ENCODE data around the gene GPBP1. TPM values are rescaled to one million over a fixed set of nuclear protein-coding genes. Genes with fewer than 3 reads are reported as not detected.
"Not testable (repeated sequence)": the region's sequence is repeated elsewhere in the genome, so short reads cannot be mapped to it uniquely, and the experiment has no call there.

Gene GPBP1
- total RNA-seq, 1 donor from 2014 or later, result 68.9 TPM

GRCh38 chr5:57302643-57303042, 128.8 kb downstream of the GPBP1 start:
- no peak overlapping the region for H3K4me3 Mint-ChIP-seq (ENCODE audit: unreplicated experiment)
- no peak for TF ChIP-seq CTCF (IDR thresholded peaks at IDR 0.05; ENCODE audit: unreplicated experiment)
- H3K27ac Mint-ChIP-seq (ENCODE audit: unreplicated experiment), result no peak overlapping the region
- peaks cover 5% of the 10 kb centered on the region for H3K4me1 Mint-ChIP-seq (ENCODE audit: unreplicated experiment)
- peaks cover 3% of the 10 kb centered on the region for H3K36me3 Mint-ChIP-seq (ENCODE audit: low read depth, unreplicated experiment)
- peaks cover 4% of the 10 kb centered on the region for H3K27me3 Mint-ChIP-seq (ENCODE audit: unreplicated experiment)
- no peak for DNase-seq (ENCODE audit: low spot score)
- peaks cover 5% of the 10 kb centered on the region for H3K9me3 Mint-ChIP-seq (ENCODE audit: unreplicated experiment)

- no peak for TF ChIP-seq CTCF (IDR thresholded peaks at IDR 0.05; ENCODE audit: unreplicated experiment)
- Mint-ChIP-seq H3K4me1 (ENCODE audit: unreplicated experiment) (peaks cover 3% of the 10 kb centered on the region), H3K36me3 (ENCODE audit: low read depth, unreplicated experiment) (peaks cover 9% of the 10 kb centered on the region), H3K27ac (ENCODE audit: unreplicated experiment) (no peak overlapping the region), H3K27me3 (ENCODE audit: unreplicated experiment) (peaks cover 4% of the 10 kb centered on the region), H3K9me3 (ENCODE audit: unreplicated experiment) (peaks cover 5% of the 10 kb centered on the region), H3K4me3 (ENCODE audit: unreplicated experiment) (no peak overlapping the region)
- no peak for DNase-seq (ENCODE audit: low spot score)
These were observed 130.1 kb downstream of the GPBP1 start for GRCh38 chr5:57303985-57304384.

- H3K4me1 Mint-ChIP-seq (ENCODE audit: unreplicated experiment), result no peaks in the 10 kb centered on the region
- no peak for DNase-seq (ENCODE audit: low spot score)
- H3K36me3 Mint-ChIP-seq (ENCODE audit: low read depth, unreplicated experiment), result peaks cover 12% of the 10 kb centered on the region
- H3K9me3 Mint-ChIP-seq (ENCODE audit: unreplicated experiment), result peaks cover 8% of the 10 kb centered on the region
- no peak overlapping the region for H3K27ac Mint-ChIP-seq (ENCODE audit: unreplicated experiment)
- TF ChIP-seq CTCF (IDR thresholded peaks at IDR 0.05; ENCODE audit: unreplicated experiment), result no peak
- no peak overlapping the region for H3K4me3 Mint-ChIP-seq (ENCODE audit: unreplicated experiment)
- peaks cover under 1% of the 10 kb centered on the region for H3K27me3 Mint-ChIP-seq (ENCODE audit: unreplicated experiment)
These were observed 131.1 kb downstream of the GPBP1 start for GRCh38 chr5:57304931-57305330.

- Mint-ChIP-seq H3K27ac (ENCODE audit: unreplicated experiment) (no peak overlapping the region), H3K4me3 (ENCODE audit: unreplicated experiment) (no peak overlapping the region), H3K4me1 (ENCODE audit: unreplicated experiment) (no peaks in the 10 kb centered on the region), H3K9me3 (ENCODE audit: unreplicated experiment) (peaks cover 11% of the 10 kb centered on the region), H3K27me3 (ENCODE audit: unreplicated experiment) (peaks cover 3% of the 10 kb centered on the region), H3K36me3 (ENCODE audit: low read depth, unreplicated experiment) (peaks cover 14% of the 10 kb centered on the region)
- no peak for DNase-seq (ENCODE audit: low spot score)
- no peak for TF ChIP-seq CTCF (IDR thresholded peaks at IDR 0.05; ENCODE audit: unreplicated experiment)
These were observed 132.5 kb downstream of the GPBP1 start for GRCh38 chr5:57306359-57306758.

- peaks cover 11% of the 10 kb centered on the region for H3K9me3 Mint-ChIP-seq (ENCODE audit: unreplicated experiment)
- no peak for TF ChIP-seq CTCF (IDR thresholded peaks at IDR 0.05; ENCODE audit: unreplicated experiment)
- H3K4me3 Mint-ChIP-seq (ENCODE audit: unreplicated experiment), result no peak overlapping the region
- DNase-seq (ENCODE audit: low spot score), result no peak
- peaks cover 4% of the 10 kb centered on the region for H3K27me3 Mint-ChIP-seq (ENCODE audit: unreplicated experiment)
- peaks cover 14% of the 10 kb centered on the region for H3K36me3 Mint-ChIP-seq (ENCODE audit: low read depth, unreplicated experiment)
- no peak overlapping the region for H3K27ac Mint-ChIP-seq (ENCODE audit: unreplicated experiment)
- no peaks in the 10 kb centered on the region for H3K4me1 Mint-ChIP-seq (ENCODE audit: unreplicated experiment)
These were observed 133.7 kb downstream of the GPBP1 start for GRCh38 chr5:57307516-57307915.

GRCh38 chr5:57309022-57309421, 135.2 kb downstream of the GPBP1 start:
- H3K27me3 Mint-ChIP-seq (ENCODE audit: unreplicated experiment); H3K4me3 Mint-ChIP-seq (ENCODE audit: unreplicated experiment); H3K27ac Mint-ChIP-seq (ENCODE audit: unreplicated experiment); DNase-seq (ENCODE audit: low spot score); H3K4me1 Mint-ChIP-seq (ENCODE audit: unreplicated experiment): not testable (repeated sequence)
- Mint-ChIP-seq H3K36me3 (ENCODE audit: low read depth, unreplicated experiment) (peaks cover 14% of the 10 kb centered on the region), H3K9me3 (ENCODE audit: unreplicated experiment) (peaks cover 11% of the 10 kb centered on the region)
